GM12891 (cell line): ENCODE data around the gene BEST2.

ENCODE experiments used
- POLR2A ChIP-seq: IDR thresholded peaks from 2 replicates; pipeline ENCODE4 v1.6.1; 2011; ENCODE audit warnings: low read depth, low read length, control low read depth
- POLR2AphosphoS5 ChIP-seq: IDR thresholded peaks from 2 replicates; pipeline ENCODE4 v1.6.1; 2011; ENCODE audit warnings: low read depth, low read length, control low read depth
- SPI1 ChIP-seq: IDR thresholded peaks from 2 replicates; pipeline ENCODE4 v1.6.1; 2011; ENCODE audit warnings: low read depth, low read length, control low read depth

GRCh38 chr19:12788042-12788681 is 36.6 kb downstream of the BEST2 start:
- TF ChIP-seq POLR2AphosphoS5 (no peak), SPI1 (no peak), POLR2A (peak; percentile 7; the same call in 1 of the 2 replicates)
